HepG2 (cell line): Measurements from ENCODE around the gene SIVA1. TPM values are rescaled to one million over a fixed set of nuclear protein-coding genes. Genes with fewer than 3 reads are reported as not detected.

Experiments
- ATF1 ChIP-seq: IDR thresholded peaks from 2 replicates; pipeline ENCODE4 v1.6.1; 2016; ENCODE audit warnings: mild to moderate bottlenecking, control low read depth
- CENPT ChIP-seq: sonication (generic); formaldehyde crosslinking; IDR thresholded peaks from 2 replicates; pipeline ENCODE4 v1.8.0; 2022; ENCODE audit warnings: low read depth, mild to moderate bottlenecking, moderate library complexity, missing genetic modification reagents
- KLF9 ChIP-seq: IDR thresholded peaks from 2 replicates; pipeline ENCODE4 v1.6.1; 2016; ENCODE audit warnings: low read depth
- MAFG ChIP-seq: sonication (generic); formaldehyde crosslinking; IDR thresholded peaks from 2 replicates; pipeline ENCODE4 v1.5.1; 2020; ENCODE audit warnings: mild to moderate bottlenecking, missing genetic modification reagents
- MNT ChIP-seq: fragments of 450-650 bp; IDR thresholded peaks from 2 replicates; pipeline ENCODE4 v1.6.1; 2016
- MXI1 ChIP-seq: IDR thresholded peaks from 3 replicates; pipeline ENCODE4 v1.6.1; 2012; ENCODE audit warnings: low read depth, low read length, inconsistent platforms, borderline replicate concordance
- ZNF446 ChIP-seq: sonication (generic); formaldehyde crosslinking; IDR thresholded peaks from 2 replicates; pipeline ENCODE4 v1.5.0; 2020; ENCODE audit warnings: mild to moderate bottlenecking, missing genetic modification reagents
- ZNF512 ChIP-seq: sonication (generic); formaldehyde crosslinking; IDR thresholded peaks from 2 replicates; pipeline ENCODE4 v1.4.0; 2020; ENCODE audit warnings: mild to moderate bottlenecking, missing genetic modification reagents
- ZNF687 ChIP-seq: sonication (generic); formaldehyde crosslinking; IDR thresholded peaks from 2 replicates; pipeline ENCODE4 v1.5.1; 2020; ENCODE audit warnings: mild to moderate bottlenecking, missing genetic modification reagents, moderate library complexity
- polyA plus RNA-seq, 8 experiments: library from polyadenylated mRNA; depleted of rRNA in 3 of 8; stranded (reverse) in 7 of 8; unstranded in 1 of 8; fragments of >200 nt; fragmentation: Illumina TruSeq in 4 of 8; extraction: Trizol in 4 of 8; gene quantifications; 2 replicates each; pipeline versions ENCODE4 v1.2.1 to v1.2.3, GENCODE V29; 2011 to 2016; ENCODE audit warnings: low read depth in 4 of 8, missing spikeins in 1 of 8, mixed read lengths in 1 of 8; ENCODE audit not compliant: insufficient read depth in 1 of 8
- total RNA-seq, 5 experiments: library from RNA; depleted of rRNA; stranded (reverse); fragments of >200 nt; fragmentation: Illumina TruSeq; extraction: Trizol; gene quantifications; 2 replicates each; pipeline ENCODE4 v1.2.3, GENCODE V29; 2016; ENCODE audit warnings: low read depth in 1 of 5
- TF ChIP-seq, protein P1 (sequence below), 2 experiments: sonication (generic) in 1 of 2; formaldehyde crosslinking in 1 of 2; IDR thresholded peaks; 2 replicates each; pipeline versions ENCODE4 v1.4.0 to v1.6.1; 2016 to 2020; ENCODE audit warnings: borderline replicate concordance in 1 of 2, low read depth in 1 of 2, mild to moderate bottlenecking in 1 of 2, missing genetic modification reagents in 1 of 2

The SIVA1 gene
- total and polyA plus RNA-seq, 2 of the 13 experiments (the other 11 are each of a cell fraction or from before 2014, with no cell fraction given), result 123 to 186 TPM

DNA sequence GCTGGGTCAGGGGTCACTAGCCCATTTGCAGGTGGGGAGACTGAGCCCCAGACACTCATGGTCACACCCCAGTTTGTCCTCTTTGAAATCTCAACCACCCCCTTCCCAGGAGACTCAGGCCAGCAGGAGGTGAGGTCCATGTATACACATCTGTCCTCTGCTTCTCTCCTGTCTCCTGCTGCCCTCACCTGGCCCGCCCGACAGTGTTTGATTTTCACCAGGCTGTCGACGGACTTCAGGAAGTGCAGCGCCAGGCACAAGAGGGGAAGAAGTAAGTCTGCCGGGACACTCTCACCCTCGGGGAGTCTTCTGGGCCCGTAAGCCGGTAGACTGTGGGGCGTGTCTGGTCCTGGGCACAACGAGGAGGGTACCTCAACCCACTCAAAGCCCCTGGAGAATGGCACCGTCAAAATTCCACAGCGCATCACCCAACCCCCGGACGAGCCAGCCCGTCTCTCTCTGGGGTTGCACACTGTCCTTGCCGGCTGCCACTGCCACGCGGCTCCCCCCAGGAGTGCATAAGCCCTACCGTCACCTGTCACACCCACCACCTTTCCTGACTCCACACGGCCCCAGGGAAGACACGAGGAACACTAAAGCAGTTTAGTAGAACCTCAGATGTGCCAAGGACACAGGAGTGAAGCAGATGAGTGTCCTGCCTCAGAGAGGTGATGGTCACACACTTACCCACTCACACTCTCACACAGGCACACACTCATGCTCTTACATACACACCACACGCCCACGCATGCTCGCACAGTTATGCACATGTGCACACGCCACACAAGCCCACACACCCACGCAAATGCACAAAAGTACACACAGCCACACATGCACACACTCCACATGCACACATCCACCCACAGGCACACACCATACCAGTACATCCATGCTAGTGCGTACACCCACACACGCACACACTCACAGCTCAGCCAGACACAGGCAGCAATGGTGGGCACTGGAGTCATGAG lies 13.1 kb upstream of the SIVA1 start (continued):
- TF ChIP-seq ZNF687 (CRISPR knock-in tag) (peak; percentile 15), KLF9 (CRISPR knock-in tag) (no peak), CENPT (CRISPR knock-in tag) (no peak), ZNF512 (no peak), ATF1 (CRISPR knock-in tag) (no peak), MXI1 (no peak), MNT (peak; percentile 44), MAFG (CRISPR knock-in tag) (no peak), ZNF446 (CRISPR knock-in tag) (no peak)
- TF ChIP-seq, protein P1, sequence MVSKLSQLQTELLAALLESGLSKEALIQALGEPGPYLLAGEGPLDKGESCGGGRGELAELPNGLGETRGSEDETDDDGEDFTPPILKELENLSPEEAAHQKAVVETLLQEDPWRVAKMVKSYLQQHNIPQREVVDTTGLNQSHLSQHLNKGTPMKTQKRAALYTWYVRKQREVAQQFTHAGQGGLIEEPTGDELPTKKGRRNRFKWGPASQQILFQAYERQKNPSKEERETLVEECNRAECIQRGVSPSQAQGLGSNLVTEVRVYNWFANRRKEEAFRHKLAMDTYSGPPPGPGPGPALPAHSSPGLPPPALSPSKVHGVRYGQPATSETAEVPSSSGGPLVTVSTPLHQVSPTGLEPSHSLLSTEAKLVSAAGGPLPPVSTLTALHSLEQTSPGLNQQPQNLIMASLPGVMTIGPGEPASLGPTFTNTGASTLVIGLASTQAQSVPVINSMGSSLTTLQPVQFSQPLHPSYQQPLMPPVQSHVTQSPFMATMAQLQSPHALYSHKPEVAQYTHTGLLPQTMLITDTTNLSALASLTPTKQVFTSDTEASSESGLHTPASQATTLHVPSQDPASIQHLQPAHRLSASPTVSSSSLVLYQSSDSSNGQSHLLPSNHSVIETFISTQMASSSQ (IDR thresholded peaks at IDR 0.05; ENCODE audit: low read depth), result no peak
- TF ChIP-seq, protein P1 (CRISPR knock-in tag; IDR thresholded peaks at IDR 0.05; ENCODE audit: borderline replicate concordance), result no peak
